ENCODE measurements around the gene PGAP6. TPM values are rescaled to one million over a fixed set of nuclear protein-coding genes. Genes with fewer than 3 reads are reported as not detected.

Gene PGAP6
- total RNA-seq, 2 experiments from 2014 or later: 59.7 to 63.7 TPM

DNA sequence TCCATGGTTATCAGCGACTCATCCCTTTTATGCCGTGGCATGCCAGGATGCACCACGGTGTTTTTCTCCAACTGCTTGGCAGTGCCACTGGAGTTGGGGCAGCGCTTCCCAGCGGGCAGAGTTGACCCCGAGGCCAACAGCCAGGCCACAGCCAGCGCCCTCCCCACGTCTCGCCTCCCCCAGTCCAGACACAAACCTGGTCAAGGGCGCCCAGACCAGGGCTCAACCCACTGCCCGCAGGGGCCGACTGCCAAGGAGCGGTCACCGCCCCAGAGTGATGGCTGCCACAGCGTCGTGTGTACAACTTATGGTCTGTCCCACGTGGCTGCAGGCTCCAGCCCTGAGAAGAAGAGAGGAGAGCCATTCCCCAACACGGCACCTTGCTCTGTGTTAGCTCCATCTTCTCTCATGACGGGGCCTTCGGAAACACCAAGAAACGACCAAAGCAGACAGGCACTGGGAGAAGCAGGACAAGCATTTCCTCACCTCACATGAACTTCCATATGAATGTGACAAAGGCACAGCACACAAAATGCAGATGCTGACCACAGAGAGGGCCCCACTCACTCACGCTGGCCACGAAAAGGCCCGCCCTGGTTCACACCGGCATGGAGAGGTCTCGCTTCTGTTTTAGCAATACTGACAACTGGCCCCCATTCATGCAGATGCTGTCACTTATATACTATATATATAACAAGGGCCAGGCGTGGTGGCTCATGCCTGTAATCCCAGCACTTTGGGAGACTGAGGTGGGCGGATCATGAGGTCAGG lies 56.2 kb downstream of the PGAP6 start:
- Mint-ChIP-seq H3K27ac (peak overlapping the region; percentile 90), H3K36me3 (ENCODE audit: low read depth) (peaks cover 9% of the 10 kb centered on the region), H3K9me3 (no peaks in the 10 kb centered on the region), H3K4me1 (ENCODE audit: low read depth) (peaks cover 58% of the 10 kb centered on the region), H3K27me3 (no peaks in the 10 kb centered on the region), H3K4me3 (peak overlapping the region; percentile 77)
- Histone ChIP-seq H3K27me3 (ENCODE audit: control insufficient read depth in 1 of 2, insufficient read depth in 2 of 2, low read length in 2 of 2) (no peaks in the 10 kb centered on the region), H3K9me3 (ENCODE audit: control insufficient read depth in 1 of 2, insufficient read depth in 1 of 2, low read length in 2 of 2) (no peaks in the 10 kb centered on the region), H3K36me3 (ENCODE audit: insufficient read depth, low read length) (peaks cover 5% of the 10 kb centered on the region), H3K27ac (ENCODE audit: low read depth in 1 of 2, low read length in 2 of 2) (peak overlapping the region; percentile 42 to 89), H3K4me1 (ENCODE audit: insufficient read depth, low read length) (peaks cover 79% of the 10 kb centered on the region), H3K4me3 (ENCODE audit: low read length) (peak overlapping the region; percentile 57)
- intact Hi-C loops (cut with DNase I, micrococcal nuclease): loop anchor here in 1 of 2 experiments (2.0 kb wide), 1 partner anchor 27 kb away; the partner anchor contains the start of gene AXIN1
- TF ChIP-seq, protein P1, sequence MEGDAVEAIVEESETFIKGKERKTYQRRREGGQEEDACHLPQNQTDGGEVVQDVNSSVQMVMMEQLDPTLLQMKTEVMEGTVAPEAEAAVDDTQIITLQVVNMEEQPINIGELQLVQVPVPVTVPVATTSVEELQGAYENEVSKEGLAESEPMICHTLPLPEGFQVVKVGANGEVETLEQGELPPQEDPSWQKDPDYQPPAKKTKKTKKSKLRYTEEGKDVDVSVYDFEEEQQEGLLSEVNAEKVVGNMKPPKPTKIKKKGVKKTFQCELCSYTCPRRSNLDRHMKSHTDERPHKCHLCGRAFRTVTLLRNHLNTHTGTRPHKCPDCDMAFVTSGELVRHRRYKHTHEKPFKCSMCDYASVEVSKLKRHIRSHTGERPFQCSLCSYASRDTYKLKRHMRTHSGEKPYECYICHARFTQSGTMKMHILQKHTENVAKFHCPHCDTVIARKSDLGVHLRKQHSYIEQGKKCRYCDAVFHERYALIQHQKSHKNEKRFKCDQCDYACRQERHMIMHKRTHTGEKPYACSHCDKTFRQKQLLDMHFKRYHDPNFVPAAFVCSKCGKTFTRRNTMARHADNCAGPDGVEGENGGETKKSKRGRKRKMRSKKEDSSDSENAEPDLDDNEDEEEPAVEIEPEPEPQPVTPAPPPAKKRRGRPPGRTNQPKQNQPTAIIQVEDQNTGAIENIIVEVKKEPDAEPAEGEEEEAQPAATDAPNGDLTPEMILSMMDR (IDR thresholded peaks at IDR 0.05): no peak
- DNase-seq (peak in 1 of 14 experiments; percentile 23), ATAC-seq (ENCODE audit: poor library complexity) (no peak)
- POLR2A ChIA-PET: interaction anchor here (0.7 to 2.0 kb wide), 10 partner anchors 10 to 112 kb away, joined by 3 to 18 read pairs (median 4); partner anchors contain the start of genes AXIN1, FAM234A and LUC7L
- CTCF ChIA-PET: no interaction called here

DNA sequence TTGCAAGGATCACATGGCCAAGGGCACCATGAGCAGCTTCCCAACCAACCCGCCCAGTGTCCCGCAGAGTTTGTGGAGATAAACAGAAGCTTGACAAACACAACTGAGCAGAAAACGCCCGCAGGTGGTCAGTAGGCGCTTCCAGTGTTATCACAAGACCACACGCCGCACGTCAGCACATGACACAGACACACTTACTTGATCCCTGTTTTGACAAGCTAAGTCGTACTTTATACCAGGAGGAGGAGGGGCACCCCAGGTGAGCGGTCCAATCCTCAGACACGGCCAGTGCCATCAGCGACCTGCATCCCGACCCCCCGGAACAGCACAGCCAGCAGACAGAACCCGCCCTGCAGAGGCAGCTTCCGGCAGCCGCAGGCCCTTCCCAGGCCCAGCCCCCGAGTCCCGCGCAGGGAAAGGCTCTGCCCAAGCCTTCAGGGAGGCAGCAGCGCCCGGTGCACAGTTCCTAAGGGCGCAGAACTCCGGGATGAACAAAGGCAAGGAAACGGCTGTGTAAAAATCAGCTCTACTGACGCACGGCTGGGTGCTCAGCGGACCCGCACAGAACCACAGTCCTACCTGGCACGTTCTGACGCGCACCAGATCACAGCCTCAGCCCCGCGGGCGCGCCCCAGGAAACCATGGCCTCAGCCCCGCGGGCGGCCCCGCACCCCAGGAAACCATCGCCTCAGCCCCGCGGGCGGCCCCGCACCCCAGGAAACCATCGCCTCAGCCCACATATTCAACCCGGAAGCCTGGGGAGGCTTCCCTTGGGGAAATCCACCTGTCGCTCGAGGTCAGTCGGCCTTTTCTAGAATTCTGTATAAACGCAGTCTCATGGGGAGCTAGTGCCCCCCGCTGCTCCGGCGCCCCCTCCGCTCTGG lies 57.1 kb downstream of the PGAP6 start:
- ChIA-PET POLR2A (interaction anchor here (1.0 to 2.0 kb wide), 9 partner anchors 11 to 111 kb away, joined by 3 to 18 read pairs (median 5); partner anchors contain the start of genes AXIN1, FAM234A and LUC7L), CTCF (interaction anchor here (0.7 to 1.2 kb wide), 3 partner anchors 27 to 90 kb away, joined by 3 read pairs; no protein-coding TSS in a partner anchor)
- Histone ChIP-seq H3K9me3 (ENCODE audit: control insufficient read depth in 1 of 2, insufficient read depth in 1 of 2, low read length in 2 of 2) (no peaks in the 10 kb centered on the region), H3K27me3 (ENCODE audit: control insufficient read depth in 1 of 2, insufficient read depth in 2 of 2, low read length in 2 of 2) (no peaks in the 10 kb centered on the region), H3K27ac (ENCODE audit: low read depth in 1 of 2, low read length in 2 of 2) (peak overlapping the region; percentile 77 to 89), H3K4me3 (ENCODE audit: low read length) (peak overlapping the region; percentile 57), H3K4me1 (ENCODE audit: insufficient read depth, low read length) (peaks cover 80% of the 10 kb centered on the region), H3K36me3 (ENCODE audit: insufficient read depth, low read length) (no peaks in the 10 kb centered on the region)
- TF ChIP-seq, protein P1 (IDR thresholded peaks at IDR 0.05): no peak
- no peaks in the 10 kb centered on the region for H3K27me3 Mint-ChIP-seq
- peaks cover 60% of the 10 kb centered on the region for H3K4me1 Mint-ChIP-seq (ENCODE audit: low read depth)
- ATAC-seq (ENCODE audit: poor library complexity): peak; percentile 80
- H3K9me3 Mint-ChIP-seq: no peaks in the 10 kb centered on the region
- H3K4me3 Mint-ChIP-seq: peak overlapping the region; percentile 77
- peak overlapping the region; percentile 90 for H3K27ac Mint-ChIP-seq
- H3K36me3 Mint-ChIP-seq (ENCODE audit: low read depth): peaks cover 10% of the 10 kb centered on the region
- intact Hi-C loops (cut with DNase I, micrococcal nuclease): loop anchor here in 1 of 2 experiments (2.0 kb wide), 1 partner anchor 28 kb away; the partner anchor contains the start of gene AXIN1
- DNase-seq: peak; percentile 56 to 94 (median 72)

- ATAC-seq (ENCODE audit: poor library complexity) (no peak), DNase-seq (no peak)
- Histone ChIP-seq H3K9me3 (ENCODE audit: control insufficient read depth in 1 of 2, insufficient read depth in 1 of 2, low read length in 2 of 2) (no peaks in the 10 kb centered on the region), H3K4me1 (ENCODE audit: insufficient read depth, low read length) (peaks cover 85% of the 10 kb centered on the region), H3K27ac (ENCODE audit: low read depth in 1 of 2, low read length in 2 of 2) (peak overlapping the region; percentile 77 to 89), H3K36me3 (ENCODE audit: insufficient read depth, low read length) (peaks cover 4% of the 10 kb centered on the region), H3K27me3 (ENCODE audit: control insufficient read depth in 1 of 2, insufficient read depth in 2 of 2, low read length in 2 of 2) (no peaks in the 10 kb centered on the region), H3K4me3 (ENCODE audit: low read length) (peak overlapping the region; percentile 57)
- peaks cover 65% of the 10 kb centered on the region for H3K4me1 Mint-ChIP-seq (ENCODE audit: low read depth)
- POLR2A ChIA-PET: interaction anchor here (1.3 to 2.0 kb wide), 6 partner anchors 19 to 95 kb away, joined by 4 to 18 read pairs (median 6); partner anchors contain the start of genes AXIN1, FAM234A and LUC7L
- peaks cover 12% of the 10 kb centered on the region for H3K36me3 Mint-ChIP-seq (ENCODE audit: low read depth)
- H3K27ac Mint-ChIP-seq: peak overlapping the region; percentile 90
- intact Hi-C loops (cut with DNase I, micrococcal nuclease): loop anchor here in 1 of 2 experiments (2.0 kb wide), 1 partner anchor 29 kb away; the partner anchor contains the start of gene AXIN1
- H3K9me3 Mint-ChIP-seq: no peaks in the 10 kb centered on the region
- peak overlapping the region; percentile 77 for H3K4me3 Mint-ChIP-seq
- CTCF ChIA-PET: interaction anchor here (0.7 to 1.2 kb wide), 3 partner anchors 28 to 89 kb away, joined by 3 read pairs; no protein-coding TSS in a partner anchor
- TF ChIP-seq, protein P1 (IDR thresholded peaks at IDR 0.05): no peak
- H3K27me3 Mint-ChIP-seq: no peaks in the 10 kb centered on the region
These were observed 57.7 kb downstream of the PGAP6 start for GRCh38 chr16:324201-324450.

Data from CD4-positive, alpha-beta T cell (primary cell).